Panc1 (cell line): ENCODE results near the gene NCAM2. TPM values are rescaled to one million over a fixed set of nuclear protein-coding genes. Genes with fewer than 3 reads are reported as not detected.

Experiments
- ATAC-seq: fragments of 200-7000 bp; cut with Tn5 transposase; 2 replicates; pipeline ENCODE4 v1.9.1; 2020; ENCODE audit warnings: mild to moderate bottlenecking, moderate library complexity
- BruUV-seq: library from RNA; stranded (reverse); fragments of 400-500 nt; replicated peaks from 2 replicates; lab custom pipeline; 2021; lab: Mats Ljungman, UMichigan
- CTCF ChIA-PET: fragments of 300-600 bp; sonication (Branson Sonifier 250); formaldehyde crosslinking; loops from one replicate; lab custom pipeline; 2022; ENCODE audit warnings: antibody characterized with exemption; lab: Charles Lee
- POLR2A ChIA-PET: fragments of 300-600 bp; sonication (Branson Sonifier 250); formaldehyde crosslinking; loops from one replicate; lab custom pipeline; 2022; ENCODE audit warnings: antibody characterized with exemption; lab: Charles Lee
- DNase-seq: peaks from one replicate; pipeline ENCODE4 v3.0.0-alpha.2; 2010; ENCODE audit warnings: low read depth, low spot score
- H3K27ac ChIP-seq: 2 replicates; pipeline ENCODE4 v1.5.1; 2011; ENCODE audit warnings: mild to moderate bottlenecking, low read length, inconsistent platforms
- H3K27me3 ChIP-seq: fragments of 200-500 bp; sonication (Bioruptor generic); 2 replicates; pipeline ENCODE4 v1.6.0; 2014; ENCODE audit warnings: low read length, inconsistent platforms; ENCODE audit not compliant: control insufficient read depth, insufficient read depth
- H3K36me3 ChIP-seq: fragments of 200-500 bp; sonication (Bioruptor generic); 2 replicates; pipeline ENCODE4 v1.5.1; 2014; ENCODE audit warnings: inconsistent platforms, mild to moderate bottlenecking, low read length, moderate library complexity; ENCODE audit not compliant: control insufficient read depth, insufficient read depth
- H3K4me1 ChIP-seq: 2 replicates; pipeline ENCODE4 v1.5.1; 2011; ENCODE audit warnings: inconsistent platforms, mild to moderate bottlenecking, low read length, moderate library complexity; ENCODE audit not compliant: control insufficient read depth, insufficient read depth
- H3K4me3 ChIP-seq, 2 experiments: 2 replicates each; pipeline ENCODE4 v1.5.1; 2011 to 2012; ENCODE audit warnings: low read depth in 2 of 2, low read length in 2 of 2, mild to moderate bottlenecking in 2 of 2, inconsistent platforms in 1 of 2, moderate library complexity in 1 of 2
- H3K9me3 ChIP-seq: fragments of 200-500 bp; sonication (Bioruptor generic); 2 replicates; pipeline ENCODE4 v1.5.1; 2014; ENCODE audit warnings: low read depth, mild to moderate bottlenecking, inconsistent platforms, low read length, moderate library complexity; ENCODE audit not compliant: control insufficient read depth, insufficient read depth
- CTCF ChIP-seq: fragments of 450-650 bp; IDR thresholded peaks from 2 replicates; pipeline ENCODE4 v1.5.1; 2017; ENCODE audit warnings: mild to moderate bottlenecking
- POLR2AphosphoS5 ChIP-seq: IDR thresholded peaks from 2 replicates; pipeline ENCODE4 v1.6.1; 2012; ENCODE audit warnings: mild to moderate bottlenecking, low read depth, low read length, moderate library complexity
- REST ChIP-seq, 2 experiments: IDR thresholded peaks; 2 replicates each; pipeline ENCODE4 v1.6.1; 2011 to 2012; ENCODE audit warnings: low read depth in 2 of 2, control low read depth in 1 of 2, low read length in 1 of 2, mild to moderate bottlenecking in 1 of 2, moderate library complexity in 1 of 2; ENCODE audit not compliant: insufficient read depth in 1 of 2
- SIN3A ChIP-seq: IDR thresholded peaks from 2 replicates; pipeline ENCODE4 v1.6.1; 2012; ENCODE audit warnings: low read depth, mild to moderate bottlenecking, low read length, moderate library complexity, borderline replicate concordance; ENCODE audit not compliant: insufficient read depth
- TCF7L2 ChIP-seq: IDR thresholded peaks from 2 replicates; pipeline ENCODE4 v1.6.1; 2011; ENCODE audit warnings: mild to moderate bottlenecking, low read depth, low read length, inconsistent platforms
- in situ Hi-C: cut with HindIII; loops from 2 replicates; pipeline ENCODE4 v1.10.0; 2016; ENCODE audit warnings: low sequenced_read_pairs, low pct_unique_long_range_greater_than_20kb
- intact Hi-C: fragments of 100-400 bp; cut with micrococcal nuclease; formaldehyde crosslinking; loops from one replicate; pipeline ENCODE4 v1.10.0; 2022; ENCODE audit not compliant: unreplicated experiment
- total RNA-seq: library from RNA; stranded (reverse); gene quantifications from one replicate; pipeline ENCODE4 v1.2.1, GENCODE V29; 2021; ENCODE audit not compliant: unreplicated experiment

Gene NCAM2
- total RNA-seq, 1 experiment from 2014 or later = 2.2 TPM

GRCh38 chr21:21241391-21241790, 243.2 kb downstream of the NCAM2 start:
- no TSS peak for BruUV-seq
- no peak overlapping the region for H3K27ac ChIP-seq
- ATAC-seq = no peak
- no peaks in the 10 kb centered on the region for H3K9me3 ChIP-seq
- DNase-seq = no peak
- in situ Hi-C loops = no loop called here
- no peak for TF ChIP-seq REST (IDR thresholded peaks at IDR 0.05; ENCODE audit: insufficient read depth in 1 of 2, low read depth in 2 of 2, low read length in 1 of 2)
- TF ChIP-seq POLR2AphosphoS5 = no peak
- TF ChIP-seq TCF7L2 = no peak
- TF ChIP-seq CTCF = no peak
- no peak for TF ChIP-seq SIN3A
- no peaks in the 10 kb centered on the region for H3K27me3 ChIP-seq
- intact Hi-C loops = no loop called here
- ChIA-PET POLR2A (interaction anchor here (0.6 kb wide), 1 partner anchor 160 kb away, joined by 3 read pairs; no protein-coding TSS in a partner anchor), CTCF (no interaction called here)
- no peak overlapping the region for H3K4me3 ChIP-seq
- no peaks in the 10 kb centered on the region for H3K36me3 ChIP-seq
- no peaks in the 10 kb centered on the region for H3K4me1 ChIP-seq

- intact Hi-C loops = no loop called here
These were observed 247.8 kb downstream of the NCAM2 start for GRCh38 chr21:21246007-21246406.

More at GRCh38 chr21:21246007-21246406, 247.8 kb downstream of the NCAM2 start:
- no peaks in the 10 kb centered on the region for H3K27me3 ChIP-seq
- BruUV-seq = no TSS peak
- ChIA-PET CTCF (no interaction called here), POLR2A (no interaction called here)
- no peak overlapping the region for H3K27ac ChIP-seq
- H3K4me3 ChIP-seq = no peak overlapping the region
- H3K36me3 ChIP-seq = no peaks in the 10 kb centered on the region
- no peak for TF ChIP-seq CTCF
- TF ChIP-seq REST (IDR thresholded peaks at IDR 0.05; ENCODE audit: insufficient read depth in 1 of 2, low read depth in 2 of 2, low read length in 1 of 2) = no peak
- TF ChIP-seq SIN3A = no peak
- TF ChIP-seq TCF7L2 = no peak
- no peak for TF ChIP-seq POLR2AphosphoS5
- ATAC-seq (no peak), DNase-seq (no peak)
- in situ Hi-C loops = no loop called here
- H3K4me1 ChIP-seq = no peaks in the 10 kb centered on the region
- no peaks in the 10 kb centered on the region for H3K9me3 ChIP-seq
